Measurements from ENCODE around the gene FAM185A.
"Not testable (repeated sequence)": the region's sequence is repeated elsewhere in the genome, so short reads cannot be mapped to it uniquely, and the experiment has no call there.

The FAM185A gene

GRCh38 chr7:102833343-102833742 lies 84.5 kb downstream of the FAM185A start:
- no peak for DNase-seq

GRCh38 chr7:102834466-102834865 lies 85.7 kb downstream of the FAM185A start:
- DNase-seq: no peak

GRCh38 chr7:102834999-102835398 lies 86.2 kb downstream of the FAM185A start:
- DNase-seq: no peak

GRCh38 chr7:102836191-102836919 lies 87.6 kb downstream of the FAM185A start:
- no peak for DNase-seq

- no peak for DNase-seq
Measured at GRCh38 chr7:102836977-102837376, 88.2 kb downstream of the FAM185A start.

GRCh38 chr7:102837802-102838201 lies 89.0 kb downstream of the FAM185A start:
- no peak for DNase-seq

GRCh38 chr7:102838572-102839101 lies 89.8 kb downstream of the FAM185A start:
- not testable (repeated sequence) for DNase-seq

GRCh38 chr7:102840404-102840803 lies 91.6 kb downstream of the FAM185A start:
- no peak for DNase-seq

GRCh38 chr7:102841290-102841689 lies 92.5 kb downstream of the FAM185A start:
- no peak for DNase-seq

GRCh38 chr7:102842284-102842683 lies 93.5 kb downstream of the FAM185A start:
- no peak for DNase-seq

- no peak for DNase-seq
Measured at GRCh38 chr7:102843850-102844249, 95.1 kb downstream of the FAM185A start.

- DNase-seq: no peak
Measured at GRCh38 chr7:102845346-102845745, 96.5 kb downstream of the FAM185A start.

GRCh38 chr7:102849079-102849478 lies 100.3 kb downstream of the FAM185A start:
- no peak for DNase-seq

GRCh38 chr7:102849538-102849937 lies 100.7 kb downstream of the FAM185A start:
- no peak for DNase-seq

- DNase-seq: no peak
Measured at GRCh38 chr7:102856036-102856435, 107.2 kb downstream of the FAM185A start.

All from NCI-H774 (cell line).